Activated CD8-positive, alpha-beta memory T cell treated with anti-CD3 and anti-CD28 coated beads for 1 hour (primary cell): ENCODE results near the gene FOSB.

Source experiments
- DNase-seq, 2 donors: peaks; one replicate each; pipeline ENCODE4 v3.0.0-alpha.2; 2020; ENCODE audit warnings: low read depth in 1 of 2; ENCODE audit errors: extremely low read depth in 1 of 2

FOSB gene

GRCh38 chr19:45478454-45479238, 10.8 kb downstream of the FOSB start:
- peak in 1 of 2 donors; percentile 73 for DNase-seq

DNA sequence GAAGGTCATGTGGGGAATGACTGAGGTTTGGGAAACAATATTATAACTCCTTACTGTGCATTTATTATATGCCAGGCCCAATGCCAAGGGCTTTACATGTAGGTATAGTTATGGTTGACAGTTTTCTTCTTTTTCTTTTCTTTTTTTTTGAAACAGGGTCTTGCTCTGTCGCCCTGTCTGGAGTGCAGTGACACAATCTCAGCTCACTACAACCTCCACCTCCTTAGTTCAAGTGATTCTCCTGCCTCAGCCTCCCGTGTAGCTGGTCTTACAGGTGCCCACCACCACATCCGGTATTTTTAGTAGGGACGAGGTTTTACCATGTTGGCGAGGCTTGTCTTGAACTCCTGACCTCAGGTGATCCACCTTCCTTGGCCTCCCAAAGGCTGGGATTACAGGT, 15.2 kb downstream of the FOSB start:
- DNase-seq = no peak

- DNase-seq = no peak
Observed at GRCh38 chr19:45484273-45484945, 16.6 kb downstream of the FOSB start.

- DNase-seq = peak; percentile 94 to 98
Observed at GRCh38 chr19:45485305-45486077, 17.7 kb downstream of the FOSB start.

GRCh38 chr19:45488708-45489107, 20.9 kb downstream of the FOSB start:
- DNase-seq = no peak

- no peak for DNase-seq
Observed at GRCh38 chr19:45489216-45489855, 21.5 kb downstream of the FOSB start.

- DNase-seq = no peak
Observed at GRCh38 chr19:45492137-45492626, 24.4 kb downstream of the FOSB start.

DNA sequence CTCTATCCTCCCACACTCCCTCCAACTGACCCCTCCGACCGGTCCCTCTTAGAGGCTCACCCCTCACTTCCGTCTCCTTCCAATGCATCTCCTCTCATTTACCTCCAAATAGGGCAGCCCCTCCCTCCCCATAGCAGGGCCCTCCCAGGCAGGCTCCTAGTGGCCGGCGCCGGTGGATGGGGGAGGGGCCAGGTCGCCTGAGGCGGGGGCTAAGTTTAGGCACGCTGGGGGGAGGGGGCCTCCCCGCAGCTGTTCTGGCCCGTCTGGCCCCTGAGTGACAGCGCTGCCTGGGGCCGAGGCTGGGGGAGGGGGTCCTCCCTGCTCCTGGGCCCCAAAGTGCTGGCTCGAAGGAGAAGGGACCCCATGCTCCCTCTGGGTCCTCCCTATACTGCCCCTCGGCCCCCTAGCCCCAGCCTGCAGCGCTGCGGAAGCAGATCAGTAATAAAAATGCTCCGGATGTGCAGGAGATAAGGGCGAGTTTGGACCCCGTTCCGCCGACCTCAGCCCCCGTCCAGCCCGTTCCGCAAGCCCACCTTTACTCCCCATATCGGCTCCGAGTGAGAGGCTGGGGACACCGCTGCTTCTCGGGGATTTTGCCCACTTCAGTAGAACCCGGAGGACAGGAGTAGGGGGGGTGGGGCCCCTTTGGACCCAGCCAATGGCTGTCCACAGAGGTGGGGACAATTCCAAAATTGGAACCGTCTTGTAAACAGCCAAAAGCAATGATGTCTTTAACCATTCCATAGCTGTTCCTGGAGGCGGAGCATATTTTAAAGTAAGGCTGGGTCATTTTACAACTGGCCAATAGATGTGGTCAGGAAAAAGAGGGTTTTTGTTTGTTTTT, 25.1 kb downstream of the FOSB start:
- no peak for DNase-seq

DNA sequence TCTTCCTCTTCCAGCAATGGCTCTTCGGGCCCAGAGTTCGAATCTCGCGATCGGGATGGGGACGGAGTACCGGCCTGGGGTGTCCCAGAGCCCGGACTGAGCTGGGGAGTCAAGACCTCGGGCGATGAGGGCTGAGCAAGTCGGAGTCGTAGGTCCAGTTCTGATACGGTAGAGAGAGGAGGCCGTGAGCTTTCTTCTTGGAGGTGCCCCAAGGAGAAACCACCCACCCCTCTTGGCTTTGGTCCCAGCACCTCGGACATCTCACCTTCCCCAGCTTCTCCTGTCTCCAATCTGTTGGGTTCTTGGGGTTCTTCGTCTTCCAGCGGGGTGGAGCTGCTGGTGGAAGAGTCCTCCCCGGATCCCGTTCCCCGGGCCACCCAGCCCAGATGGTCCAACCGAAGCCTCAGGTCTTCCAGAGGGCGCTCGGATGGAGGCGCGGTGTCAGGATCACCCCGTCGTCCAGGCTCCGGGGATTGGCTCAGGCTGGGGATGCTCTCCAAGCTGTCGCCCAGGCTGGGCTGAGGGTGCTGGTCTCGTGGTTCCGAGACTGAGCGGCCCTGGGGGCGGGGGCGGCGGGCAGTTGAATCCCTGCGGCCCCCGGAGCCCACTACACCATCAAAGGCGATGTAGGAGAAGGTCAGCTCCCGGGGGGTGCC, 26.6 kb downstream of the FOSB start:
- no peak for DNase-seq

DNA sequence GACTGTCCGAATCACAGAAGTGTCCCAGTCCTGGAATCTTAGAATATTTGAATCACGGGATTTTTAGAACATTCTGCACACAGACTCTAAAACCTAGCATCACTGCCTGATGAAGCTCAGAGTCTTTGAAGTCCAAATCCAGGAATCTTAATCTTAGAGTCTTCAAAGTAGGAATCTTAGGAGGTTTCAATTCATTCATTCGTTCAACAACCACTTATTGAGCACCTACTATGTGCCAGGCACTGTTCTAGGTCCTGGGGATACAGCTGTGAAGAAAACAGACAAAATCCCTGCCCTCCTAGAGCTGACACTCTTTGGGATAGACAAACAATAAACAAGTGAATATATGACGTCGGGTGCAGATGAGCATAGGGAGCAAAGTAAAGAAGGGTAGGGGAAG, 27.4 kb downstream of the FOSB start:
- no peak for DNase-seq

DNA sequence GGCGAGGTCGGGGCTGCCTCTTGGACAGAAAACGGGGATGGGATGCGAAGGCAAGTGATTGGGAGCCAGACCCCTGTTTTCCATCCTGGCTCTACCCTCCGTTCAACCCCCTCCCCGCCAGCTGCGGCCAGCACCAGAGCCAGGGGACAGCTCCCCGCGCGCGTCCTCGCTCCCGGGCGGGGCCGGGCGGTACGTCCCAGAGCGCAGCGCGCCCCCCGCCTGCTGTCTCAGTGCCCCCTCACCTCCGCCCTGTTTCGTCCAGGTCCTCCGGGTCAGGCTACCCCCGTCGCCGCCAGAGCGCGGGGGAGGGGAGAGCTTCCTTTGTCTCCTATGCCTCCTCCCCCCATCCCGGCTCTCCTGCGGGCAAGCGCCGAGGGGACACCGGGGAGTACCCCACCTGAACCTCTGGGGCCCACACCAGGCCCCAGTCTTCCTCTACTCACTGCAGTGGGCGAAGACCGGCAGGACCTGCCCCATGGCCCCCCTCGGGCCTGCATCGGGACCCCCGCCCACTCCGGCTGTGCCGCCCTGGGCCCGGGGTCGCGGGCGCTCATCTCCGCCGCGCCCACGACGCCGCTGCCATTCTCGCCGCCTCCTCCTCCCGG, 28.7 kb downstream of the FOSB start:
- DNase-seq = no peak

DNA sequence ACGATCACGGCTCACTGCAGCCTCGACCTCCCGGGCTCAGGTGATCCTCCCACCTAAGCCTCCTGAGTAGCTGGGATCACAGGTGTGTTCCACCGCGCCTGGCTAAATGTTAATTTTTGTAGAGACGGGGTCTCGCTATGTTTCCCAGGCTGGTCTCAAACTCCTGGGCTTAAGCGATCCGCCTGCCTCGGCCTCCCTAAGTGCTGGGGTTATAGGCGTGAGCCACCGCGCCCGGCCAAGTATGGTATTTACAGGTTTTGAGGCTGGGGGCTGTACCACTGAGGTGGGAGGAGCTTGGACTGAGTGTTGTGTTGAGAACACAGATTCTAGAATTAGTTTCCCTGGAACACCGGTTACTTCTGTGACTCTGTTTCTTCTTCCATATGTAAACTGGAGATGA, 30.0 kb downstream of the FOSB start:
- DNase-seq = no peak

- peak in 1 of 2 donors; percentile 60 for DNase-seq
Observed at GRCh38 chr19:45498411-45499195, 30.8 kb downstream of the FOSB start, which contains the start of gene PPM1N. Gene PPM1N (plus strand): TSS chr19:45498443. CDS start chr19:45498473, 30 bp downstream.

- no peak for DNase-seq
Observed at GRCh38 chr19:45499196-45500180, 31.7 kb downstream of the FOSB start.

- DNase-seq = no peak
Observed at GRCh38 chr19:45500918-45501729, 33.3 kb downstream of the FOSB start.

DNA sequence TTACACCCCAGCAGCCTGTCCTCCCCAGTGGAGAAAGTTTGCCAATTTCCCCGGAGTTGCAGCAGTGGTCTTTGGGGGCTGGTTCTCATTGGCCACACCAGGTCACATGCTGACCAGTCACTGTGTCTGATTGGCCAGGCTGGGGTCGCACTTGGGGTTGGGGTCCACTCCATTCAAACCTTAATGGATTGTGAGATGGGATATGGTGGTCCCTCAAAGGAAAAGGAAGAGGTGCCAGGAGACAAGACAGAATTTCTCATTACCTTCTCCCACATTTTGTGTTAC, 33.9 kb downstream of the FOSB start:
- DNase-seq = no peak

DNA sequence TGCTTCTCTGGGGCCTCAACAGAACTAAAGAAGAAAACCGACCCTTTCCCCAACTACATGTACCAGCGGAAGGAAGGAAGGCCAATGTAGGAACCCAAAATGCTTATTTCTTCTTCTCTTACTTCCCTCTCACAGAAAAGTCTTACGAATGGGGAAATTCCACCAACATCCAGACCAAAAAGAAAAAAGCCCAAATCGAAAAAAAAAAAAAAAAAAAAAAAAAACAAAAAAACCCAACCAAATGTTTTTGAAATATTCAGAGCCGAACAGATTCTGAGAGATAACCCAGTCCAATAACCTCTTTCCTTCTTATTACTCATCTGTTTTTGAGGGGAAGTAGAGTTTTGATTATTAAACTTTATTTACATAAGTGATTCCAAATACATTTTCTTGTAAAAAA, 34.3 kb downstream of the FOSB start:
- no peak for DNase-seq
